H1 (cell line): ENCODE results near the gene DENND1A. TPM values are rescaled to one million over a fixed set of nuclear protein-coding genes. Genes with fewer than 3 reads are reported as not detected.

Experiments
- CTCF ChIA-PET: fragments of 300-600 bp; sonication (Branson Sonifier 250); formaldehyde crosslinking; loops from one replicate; lab custom pipeline; 2021; ENCODE audit not compliant: partially characterized antibody; lab: Charles Lee
- POLR2A ChIA-PET: fragments of 300-600 bp; sonication (Branson Sonifier 250); formaldehyde crosslinking; loops from one replicate; lab custom pipeline; 2021; ENCODE audit warnings: inconsistent platforms; ENCODE audit not compliant: partially characterized antibody; lab: Charles Lee
- DNase-seq, 2 experiments: peaks; one replicate each; pipeline versions ENCODE4 v3.0.0 to v3.0.0-alpha.2; 2010 to 2022; ENCODE audit warnings: low spot score in 2 of 2, low read depth in 1 of 2, mixed read lengths in 1 of 2
- FAIRE-seq: peaks from 2 replicates; lab custom pipeline; 2011; peaks lifted over from hg19 to GRCh38; lab: Jason Lieb, UNC
- H2AFZ ChIP-seq: 2 replicates; pipeline ENCODE4 v1.8.1; 2012; ENCODE audit warnings: low read length, inconsistent platforms
- H2AK5ac ChIP-seq: 2 replicates; pipeline ENCODE4 v1.6.1; 2013; ENCODE audit warnings: low read depth, low read length
- H2BK120ac ChIP-seq: replicated peaks from 2 replicates; pipeline ENCODE3; 2013; ENCODE audit warnings: low read depth, low read length, inconsistent platforms
- H2BK12ac ChIP-seq: 2 replicates; pipeline ENCODE4 v1.6.1; 2013; ENCODE audit warnings: low read depth, low read length
- H2BK15ac ChIP-seq: 2 replicates; pipeline ENCODE4 v1.6.1; 2013; ENCODE audit warnings: low read length
- H2BK20ac ChIP-seq: 2 replicates; pipeline ENCODE4 v1.6.1; 2013; ENCODE audit warnings: low read length
- H2BK5ac ChIP-seq: 2 replicates; pipeline ENCODE4 v1.6.1; 2013; ENCODE audit warnings: low read depth, low read length
- H3K14ac ChIP-seq: 2 replicates; pipeline ENCODE4 v1.6.1; 2013; ENCODE audit warnings: inconsistent platforms; ENCODE audit not compliant: insufficient read length
- H3K18ac ChIP-seq: 2 replicates; pipeline ENCODE4 v1.6.1; 2013; ENCODE audit warnings: low read length; ENCODE audit errors: extremely low read depth
- H3K23ac ChIP-seq: 2 replicates; pipeline ENCODE4 v1.6.1; 2013; ENCODE audit warnings: inconsistent platforms; ENCODE audit not compliant: insufficient read length
- H3K23me2 ChIP-seq: 2 replicates; pipeline ENCODE4 v1.6.1; 2013; ENCODE audit warnings: low read depth, low read length
- H3K27ac ChIP-seq: 2 replicates; pipeline ENCODE4 v1.6.1; 2011; ENCODE audit warnings: low read depth, low read length, inconsistent platforms
- H3K27me3 ChIP-seq, 4 experiments: replicated peaks in 1 of 4; 1 replicate in 1 of 4; 2 replicates in 3 of 4; pipeline versions ENCODE4 v1.6.1 to v1.8.1; 2011 to 2013; ENCODE audit warnings: low read length in 3 of 4, mild to moderate bottlenecking in 3 of 4, inconsistent platforms in 2 of 4, mixed read lengths in 2 of 4, moderate library complexity in 1 of 4; ENCODE audit not compliant: control insufficient read depth in 3 of 4, insufficient read depth in 3 of 4; ENCODE audit errors: extremely low read depth in 1 of 4
- H3K36me3 ChIP-seq, 4 experiments: 2 replicates each; pipeline versions ENCODE4 v1.6.1 to v1.8.1; 2011 to 2013; ENCODE audit warnings: mild to moderate bottlenecking in 4 of 4, low read length in 3 of 4, moderate library complexity in 2 of 4, control low read depth in 1 of 4, inconsistent platforms in 1 of 4; ENCODE audit not compliant: insufficient read depth in 4 of 4, control insufficient read depth in 2 of 4
- H3K4ac ChIP-seq: replicated peaks from 2 replicates; pipeline ENCODE3; 2013; ENCODE audit warnings: low read length, low read depth, mixed read lengths, inconsistent platforms; ENCODE audit not compliant: insufficient read length
- H3K4me1 ChIP-seq, 4 experiments: replicated peaks in 1 of 4; 1 replicate in 1 of 4; 2 replicates in 3 of 4; pipeline versions ENCODE4 v1.6.1 to v1.8.1; 2011 to 2013; ENCODE audit warnings: low read length in 3 of 4, inconsistent platforms in 2 of 4, mixed read lengths in 1 of 4; ENCODE audit not compliant: insufficient read depth in 4 of 4, control insufficient read depth in 3 of 4
- H3K4me2 ChIP-seq, 2 experiments: 2 replicates each; pipeline versions ENCODE4 v1.6.1 to v1.8.1; 2011 to 2013; ENCODE audit warnings: low read depth in 2 of 2, low read length in 2 of 2, control low read depth in 1 of 2, inconsistent platforms in 1 of 2, mild to moderate bottlenecking in 1 of 2; ENCODE audit not compliant: insufficient read depth in 1 of 2
- H3K4me3 ChIP-seq, 4 experiments: fragments of 200-600, 300-600 bp in 1 of 4; sonication (generic), shearing (Covaris generic), sonication (Bioruptor Twin) in 1 of 4; 2 replicates each; pipeline versions ENCODE4 v1.5.1 to v1.8.1; 2011 to 2016; ENCODE audit warnings: low read length in 4 of 4, low read depth in 3 of 4, control low read depth in 2 of 4, inconsistent platforms in 2 of 4, mild to moderate bottlenecking in 2 of 4, mixed read lengths in 1 of 4, moderate library complexity in 1 of 4; ENCODE audit not compliant: insufficient read depth in 2 of 4; ENCODE audit errors: extremely low read depth in 1 of 4
- H3K56ac ChIP-seq: replicated peaks from 2 replicates; pipeline ENCODE3; 2013; ENCODE audit warnings: low read depth, mild to moderate bottlenecking, mixed read lengths, low read length, inconsistent platforms; ENCODE audit not compliant: insufficient read length
- H3K79me1 ChIP-seq: 2 replicates; pipeline ENCODE4 v1.6.1; 2013; ENCODE audit warnings: low read depth, low read length, control low read depth
- H3K79me2 ChIP-seq, 2 experiments: 2 replicates each; pipeline versions ENCODE4 v1.6.1 to v1.8.1; 2012 to 2013; ENCODE audit warnings: low read length in 2 of 2, mild to moderate bottlenecking in 2 of 2, inconsistent platforms in 1 of 2; ENCODE audit not compliant: insufficient read depth in 2 of 2, control insufficient read depth in 1 of 2
- H3K9ac ChIP-seq, 4 experiments: replicated peaks in 1 of 4; 1 replicate in 1 of 4; 2 replicates in 3 of 4; pipeline versions ENCODE4 v1.6.1 to v1.8.1; 2011 to 2013; ENCODE audit warnings: low read depth in 3 of 4, low read length in 3 of 4, control low read depth in 2 of 4, mild to moderate bottlenecking in 2 of 4, moderate library complexity in 2 of 4, inconsistent platforms in 1 of 4; ENCODE audit errors: extremely low read depth in 1 of 4
- H3K9me3 ChIP-seq, 2 experiments: 2 replicates each; pipeline versions ENCODE4 v1.6.1 to v1.8.1; 2012 to 2013; ENCODE audit warnings: mild to moderate bottlenecking in 2 of 2, moderate library complexity in 2 of 2, control low read depth in 1 of 2, inconsistent platforms in 1 of 2, low read depth in 1 of 2, low read length in 1 of 2, mixed read lengths in 1 of 2; ENCODE audit not compliant: insufficient read depth in 2 of 2
- H4K20me1 ChIP-seq, 2 experiments: replicated peaks in 1 of 2; 2 replicates each; pipeline versions ENCODE3 to v1.8.1; 2011 to 2013; ENCODE audit warnings: inconsistent platforms in 2 of 2, low read length in 2 of 2, mild to moderate bottlenecking in 1 of 2; ENCODE audit not compliant: insufficient read depth in 2 of 2, control insufficient read depth in 1 of 2
- H4K5ac ChIP-seq: 2 replicates; pipeline ENCODE4 v1.6.1; 2013; ENCODE audit warnings: low read length, low read depth, mixed read lengths, inconsistent platforms; ENCODE audit not compliant: insufficient read length
- H4K8ac ChIP-seq: 2 replicates; pipeline ENCODE4 v1.8.0; 2013; ENCODE audit warnings: mild to moderate bottlenecking, moderate library complexity, low read length, inconsistent platforms; ENCODE audit not compliant: insufficient read depth; ENCODE audit errors: extremely low read depth
- H4K91ac ChIP-seq: replicated peaks from 2 replicates; pipeline ENCODE3; 2013; ENCODE audit warnings: low read length, mixed read lengths, inconsistent platforms; ENCODE audit not compliant: insufficient read length
- RXRA ChIP-seq: IDR thresholded peaks from 2 replicates; pipeline ENCODE4 v1.6.1; 2011; ENCODE audit warnings: low read depth, mild to moderate bottlenecking, low read length, moderate library complexity; ENCODE audit not compliant: insufficient read depth
- SRF ChIP-seq: IDR thresholded peaks from 2 replicates; pipeline ENCODE4 v1.6.1; 2011; ENCODE audit warnings: mild to moderate bottlenecking, low read depth, low read length, moderate library complexity
- polyA plus RNA-seq, 7 experiments: library from polyadenylated mRNA; depleted of rRNA in 3 of 7; stranded (reverse) in 5 of 7; unstranded in 2 of 7; fragments of >200 nt in 5 of 7; fragments of 200-250 nt in 2 of 7; gene quantifications; 1 replicate in 5 of 7; 2 replicates in 1 of 7; 4 replicates in 1 of 7; pipeline versions ENCODE4 v1.2.1 to v1.2.3, GENCODE V29; 2011 to 2013; ENCODE audit warnings: missing spikeins in 2 of 7, mixed read lengths in 2 of 7
- total RNA-seq: library from RNA; stranded (reverse); fragmentation: NEBNext Ultra II Directional; extraction: Animal tissue kit (Norgen Biotek cat#: 25700); gene quantifications from 2 replicates; pipeline ENCODE4 v1.2.1, GENCODE V29; 2021

Gene DENND1A
- total and polyA plus RNA-seq, 2 of the 8 experiments (the other 6 are each of a cell fraction or from before 2014, with no cell fraction given): 24.1 to 26.4 TPM

- TF ChIP-seq RXRA: no peak
- TF ChIP-seq, all 59 proteins: peak for 0
Observed at GRCh38 chr9:123807251-123807650, 122.7 kb downstream of the DENND1A start (continued).

- no peak overlapping the region for H2BK12ac ChIP-seq
- H3K14ac ChIP-seq: no peak overlapping the region
- H2BK20ac ChIP-seq: no peak overlapping the region
- CTCF ChIA-PET: no interaction called here
- POLR2A ChIA-PET: no interaction called here
- no peaks in the 10 kb centered on the region for H3K27me3 ChIP-seq
- no peaks in the 10 kb centered on the region for H3K79me2 ChIP-seq
- H3K4me3 ChIP-seq: no peak overlapping the region
- no peak overlapping the region for H3K18ac ChIP-seq
- H4K5ac ChIP-seq: no peak overlapping the region
- no peaks in the 10 kb centered on the region for H4K20me1 ChIP-seq
- no peak overlapping the region for H3K9ac ChIP-seq
- H2BK15ac ChIP-seq: no peak overlapping the region
- H3K23ac ChIP-seq: no peak overlapping the region
- no peaks in the 10 kb centered on the region for H3K36me3 ChIP-seq
- no peak overlapping the region for H4K8ac ChIP-seq
- H3K4ac ChIP-seq: no peak overlapping the region
- H2BK120ac ChIP-seq: no peak overlapping the region
- no peak overlapping the region for H3K27ac ChIP-seq
- DNase-seq (no peak), FAIRE-seq (no peak)
- no peaks in the 10 kb centered on the region for H3K9me3 ChIP-seq
- no peak overlapping the region for H3K56ac ChIP-seq
- no peaks in the 10 kb centered on the region for H3K79me1 ChIP-seq
- no peak overlapping the region for H4K91ac ChIP-seq
- no peak overlapping the region for H2AK5ac ChIP-seq
- H3K4me2 ChIP-seq: no peak overlapping the region
- no peak overlapping the region for H2AFZ ChIP-seq
- H3K23me2 ChIP-seq: no peaks in the 10 kb centered on the region
- H2BK5ac ChIP-seq: no peak overlapping the region
- no peaks in the 10 kb centered on the region for H3K4me1 ChIP-seq
- no peak for TF ChIP-seq SRF
Observed at GRCh38 chr9:123806829-123807228, 123.1 kb downstream of the DENND1A start.
